H9 (cell line): ENCODE data around the gene RBPJ. TPM values are rescaled to one million over a fixed set of nuclear protein-coding genes. Genes with fewer than 3 reads are reported as not detected.

Source experiments
- DNase-seq: peaks from one replicate; pipeline ENCODE4 v3.0.0-alpha.2; 2017
- H2AFZ ChIP-seq: one replicate; pipeline ENCODE4 v1.6.1; 2013; ENCODE audit warnings: mild to moderate bottlenecking, low read length, control low read depth, moderate library complexity
- H2AK5ac ChIP-seq: 2 replicates; pipeline ENCODE4 v1.6.1; 2013; ENCODE audit warnings: low read length, control low read depth, mixed read lengths; ENCODE audit not compliant: insufficient read length
- H2BK120ac ChIP-seq: one replicate; pipeline ENCODE4 v1.6.1; 2013; ENCODE audit warnings: low read depth, mild to moderate bottlenecking, low read length, control low read depth, inconsistent platforms; ENCODE audit not compliant: poor library complexity, severe bottlenecking
- H2BK12ac ChIP-seq: 2 replicates; pipeline ENCODE4 v1.6.1; 2013; ENCODE audit warnings: low read length, control low read depth, mixed read lengths, low read depth; ENCODE audit not compliant: insufficient read length
- H2BK15ac ChIP-seq: 2 replicates; pipeline ENCODE4 v1.6.1; 2013; ENCODE audit warnings: low read depth, low read length, control low read depth
- H2BK20ac ChIP-seq: one replicate; pipeline ENCODE4 v1.6.1; 2013; ENCODE audit warnings: low read depth, mild to moderate bottlenecking, low read length, control low read depth, inconsistent platforms; ENCODE audit not compliant: poor library complexity, severe bottlenecking
- H2BK5ac ChIP-seq: 2 replicates; pipeline ENCODE4 v1.6.1; 2013; ENCODE audit warnings: low read length, control low read depth, mixed read lengths; ENCODE audit not compliant: insufficient read length
- H3K14ac ChIP-seq: 2 replicates; pipeline ENCODE4 v1.6.1; 2013; ENCODE audit warnings: low read length, control low read depth; ENCODE audit not compliant: insufficient read depth
- H3K18ac ChIP-seq: 2 replicates; pipeline ENCODE4 v1.6.1; 2013; ENCODE audit warnings: low read depth, mild to moderate bottlenecking, mixed read lengths, low read length, control low read depth; ENCODE audit not compliant: insufficient read length
- H3K23ac ChIP-seq: 2 replicates; pipeline ENCODE4 v1.6.1; 2013; ENCODE audit warnings: low read length, control low read depth, mixed read lengths, low read depth; ENCODE audit not compliant: insufficient read length
- H3K23me2 ChIP-seq: 2 replicates; pipeline ENCODE4 v1.6.1; 2013; ENCODE audit warnings: low read depth, mild to moderate bottlenecking, mixed read lengths, low read length, control low read depth; ENCODE audit not compliant: insufficient read length, poor library complexity, severe bottlenecking
- H3K27ac ChIP-seq: 2 replicates; pipeline ENCODE4 v1.5.1; 2013; ENCODE audit warnings: low read length, control low read depth, mixed read lengths, low read depth; ENCODE audit not compliant: insufficient read length
- H3K27me3 ChIP-seq: 2 replicates; pipeline ENCODE4 v1.6.1; 2013; ENCODE audit warnings: low read length, control low read depth, inconsistent platforms; ENCODE audit not compliant: insufficient read depth
- H3K4ac ChIP-seq: 2 replicates; pipeline ENCODE4 v1.6.1; 2013; ENCODE audit warnings: low read depth, mild to moderate bottlenecking, control low read depth, inconsistent platforms, low read length, moderate library complexity
- H3K4me1 ChIP-seq: 2 replicates; pipeline ENCODE4 v1.6.1; 2013; ENCODE audit warnings: low read length, control low read depth, inconsistent platforms; ENCODE audit not compliant: insufficient read depth
- H3K4me2 ChIP-seq: 2 replicates; pipeline ENCODE4 v1.6.1; 2013; ENCODE audit warnings: low read length, control low read depth, mixed read lengths; ENCODE audit not compliant: insufficient read length, insufficient read depth
- H3K56ac ChIP-seq: 2 replicates; pipeline ENCODE4 v1.6.1; 2013; ENCODE audit warnings: low read depth, mild to moderate bottlenecking, mixed read lengths, low read length, control low read depth; ENCODE audit not compliant: insufficient read length
- H3K79me1 ChIP-seq: 2 replicates; pipeline ENCODE4 v1.6.1; 2013; ENCODE audit warnings: low read depth, mild to moderate bottlenecking, moderate library complexity, low read length, control low read depth, inconsistent platforms; ENCODE audit not compliant: insufficient read depth, poor library complexity, severe bottlenecking
- H3K79me2 ChIP-seq: 2 replicates; pipeline ENCODE4 v1.6.1; 2013; ENCODE audit warnings: low read length, control low read depth, inconsistent platforms; ENCODE audit not compliant: insufficient read depth
- H3K9ac ChIP-seq: 2 replicates; pipeline ENCODE4 v1.6.1; 2013; ENCODE audit warnings: low read length, control low read depth, mixed read lengths; ENCODE audit not compliant: insufficient read length; ENCODE audit errors: extremely low read depth
- H3K9me3 ChIP-seq: one replicate; pipeline ENCODE4 v1.6.1; 2013; ENCODE audit warnings: low read depth, low read length, inconsistent platforms; ENCODE audit not compliant: control insufficient read depth
- H3T11ph ChIP-seq: one replicate; pipeline ENCODE4 v1.6.1; 2013; ENCODE audit warnings: mild to moderate bottlenecking, low read length, control low read depth, inconsistent platforms
- H4K20me1 ChIP-seq: one replicate; pipeline ENCODE4 v1.6.1; 2013; ENCODE audit not compliant: control insufficient read depth, insufficient read length, insufficient read depth
- H4K5ac ChIP-seq: 2 replicates; pipeline ENCODE4 v1.6.1; 2013; ENCODE audit warnings: low read depth, mild to moderate bottlenecking, mixed read lengths, low read length, control low read depth; ENCODE audit not compliant: insufficient read length
- H4K8ac ChIP-seq: replicated peaks from 2 replicates; pipeline ENCODE4 v1.6.1; 2013; ENCODE audit warnings: low read length, control low read depth, mixed read lengths, low read depth; ENCODE audit not compliant: insufficient read length
- H4K91ac ChIP-seq: 2 replicates; pipeline ENCODE4 v1.6.1; 2013; ENCODE audit warnings: low read depth, mild to moderate bottlenecking, moderate library complexity, mixed read lengths, low read length, control low read depth; ENCODE audit not compliant: insufficient read length
- H3K27ac Mint-ChIP-seq, 3 experiments: 2 replicates in 2 of 3; 3 replicates in 1 of 3; pipeline ENCODE4 v1.8.0; 2020 to 2021; ENCODE audit warnings: mixed read lengths in 3 of 3, mild to moderate bottlenecking in 1 of 3, moderate library complexity in 1 of 3
- H3K27me3 Mint-ChIP-seq: 2 replicates; pipeline ENCODE4 v1.8.0; 2021; ENCODE audit warnings: low read depth, mild to moderate bottlenecking, moderate library complexity, mixed read lengths
- H3K36me3 Mint-ChIP-seq, 3 experiments: 2 replicates in 2 of 3; 3 replicates in 1 of 3; pipeline ENCODE4 v1.8.0; 2020 to 2021; ENCODE audit warnings: low read depth in 3 of 3, mixed read lengths in 3 of 3; ENCODE audit not compliant: insufficient read depth in 1 of 3
- H3K4me1 Mint-ChIP-seq, 2 experiments: 2 replicates each; pipeline ENCODE4 v1.8.0; 2020; ENCODE audit warnings: mixed read lengths in 2 of 2
- H3K4me3 Mint-ChIP-seq, 2 experiments: 2 replicates in 1 of 2; 3 replicates in 1 of 2; pipeline ENCODE4 v1.8.0; 2020 to 2021; ENCODE audit warnings: mild to moderate bottlenecking in 2 of 2, mixed read lengths in 2 of 2, moderate library complexity in 1 of 2
- H3K9me3 Mint-ChIP-seq, 2 experiments: 2 replicates in 1 of 2; 3 replicates in 1 of 2; pipeline ENCODE4 v1.8.0; 2020; ENCODE audit warnings: mild to moderate bottlenecking in 2 of 2, mixed read lengths in 2 of 2, moderate library complexity in 1 of 2
- WGBS: extraction: QIAGEN DNeasy Blood & Tissue Kit; methylation state at CpG from one replicate; pipeline ENCODE4 v1.1.7; 2013; ENCODE audit warnings: missing lambda C conversion rate, low lambda C conversion rate, mixed read lengths; ENCODE audit not compliant: insufficient read length; ENCODE audit errors: extremely low coverage; 5-methylcytosine and 5-hydroxymethylcytosine counted together
- total RNA-seq: library from RNA; stranded (reverse); gene quantifications from 2 replicates; pipeline ENCODE4 v1.2.1, GENCODE V29; 2021
- TF ChIP-seq, protein P1 (sequence below): fragments of 200-600 bp; sonication (generic); conservative IDR thresholded peaks from 3 replicates; pipeline ENCODE4 v1.8.0; 2021; ENCODE audit warnings: antibody characterized with exemption, mild to moderate bottlenecking

RBPJ gene
- total RNA-seq, 1 experiment from 2014 or later = 166 TPM

DNA sequence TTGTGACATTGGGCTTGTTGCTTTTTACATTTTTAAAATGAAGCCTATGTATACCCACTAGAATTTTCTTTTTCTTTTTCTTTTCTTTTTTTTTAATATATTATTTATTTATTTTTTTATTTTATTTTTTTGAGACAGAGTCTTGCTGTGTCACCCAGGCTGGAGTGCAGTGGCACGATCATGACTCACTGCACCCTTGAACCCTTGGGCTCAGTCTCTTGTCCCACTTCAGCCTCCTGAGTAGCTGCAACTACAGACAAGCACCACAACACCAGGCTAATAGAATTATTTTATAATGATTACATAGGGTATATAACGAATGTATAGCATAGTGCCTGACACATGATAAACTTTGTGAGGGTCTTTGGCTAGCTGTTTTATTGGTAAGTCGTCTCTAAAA is 64.9 kb downstream of the RBPJ start:
- Histone ChIP-seq H3K79me2 (peaks cover 10% of the 10 kb centered on the region; the same call in 1 of the 2 replicates), H2BK20ac (no peak overlapping the region), H3K4ac (no peak overlapping the region), H4K5ac (no peak overlapping the region), H2BK12ac (no peak overlapping the region), H3K27me3 (no peaks in the 10 kb centered on the region), H3K9ac (no peak overlapping the region), H3K23ac (no peak overlapping the region), H4K20me1 (no peaks in the 10 kb centered on the region), H4K91ac (no peak overlapping the region), H4K8ac (no peak overlapping the region), H3K79me1 (no peaks in the 10 kb centered on the region), H3K14ac (no peak overlapping the region), H3K4me2 (no peak overlapping the region), H2BK120ac (no peak overlapping the region), H3K27ac (no peak overlapping the region), H3T11ph (no peak overlapping the region), H3K56ac (no peak overlapping the region), H2AFZ (no peak overlapping the region), H2BK15ac (no peak overlapping the region), H2AK5ac (no peak overlapping the region), H3K23me2 (no peaks in the 10 kb centered on the region), H3K9me3 (no peaks in the 10 kb centered on the region), H3K4me1 (no peaks in the 10 kb centered on the region), H3K18ac (no peak overlapping the region), H2BK5ac (no peak overlapping the region)
- WGBS = no CpG with 5 or more reads among the region's 3 CpGs
- Mint-ChIP-seq H3K9me3 (no peaks in the 10 kb centered on the region; a peak in 2 of 5 replicates), H3K27me3 (no peaks in the 10 kb centered on the region), H3K36me3 (peaks cover 26 to 38% (median 35%) of the 10 kb centered on the region in 3 experiments), H3K4me1 (peaks cover 10 to 26% of the 10 kb centered on the region in 2 experiments), H3K27ac (peak overlapping the region in 1 of 3 experiments; percentile 74; a peak in 2 of 7 replicates), H3K4me3 (no peak overlapping the region)
- DNase-seq = no peak
- TF ChIP-seq, protein P1, sequence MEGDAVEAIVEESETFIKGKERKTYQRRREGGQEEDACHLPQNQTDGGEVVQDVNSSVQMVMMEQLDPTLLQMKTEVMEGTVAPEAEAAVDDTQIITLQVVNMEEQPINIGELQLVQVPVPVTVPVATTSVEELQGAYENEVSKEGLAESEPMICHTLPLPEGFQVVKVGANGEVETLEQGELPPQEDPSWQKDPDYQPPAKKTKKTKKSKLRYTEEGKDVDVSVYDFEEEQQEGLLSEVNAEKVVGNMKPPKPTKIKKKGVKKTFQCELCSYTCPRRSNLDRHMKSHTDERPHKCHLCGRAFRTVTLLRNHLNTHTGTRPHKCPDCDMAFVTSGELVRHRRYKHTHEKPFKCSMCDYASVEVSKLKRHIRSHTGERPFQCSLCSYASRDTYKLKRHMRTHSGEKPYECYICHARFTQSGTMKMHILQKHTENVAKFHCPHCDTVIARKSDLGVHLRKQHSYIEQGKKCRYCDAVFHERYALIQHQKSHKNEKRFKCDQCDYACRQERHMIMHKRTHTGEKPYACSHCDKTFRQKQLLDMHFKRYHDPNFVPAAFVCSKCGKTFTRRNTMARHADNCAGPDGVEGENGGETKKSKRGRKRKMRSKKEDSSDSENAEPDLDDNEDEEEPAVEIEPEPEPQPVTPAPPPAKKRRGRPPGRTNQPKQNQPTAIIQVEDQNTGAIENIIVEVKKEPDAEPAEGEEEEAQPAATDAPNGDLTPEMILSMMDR = no peak
